Measurements from ENCODE around the gene KIAA0753.

GRCh38 chr17:6666077-6666521, 25.6 kb upstream of the KIAA0753 start:
- peak; percentile 59 to 89 (median 82) for TF ChIP-seq CTCF (IDR thresholded peaks at IDR 0.05)
- no peak for TF ChIP-seq POLR2A (IDR thresholded peaks at IDR 0.05)
